Breast epithelium (tissue), 3 donors: ENCODE measurements around the gene SLC2A4.

Experiments used
- POLR2A ChIP-seq: fragments of 450-650 bp; IDR thresholded peaks from one replicate; pipeline ENCODE4 v1.6.1; 2016; ENCODE audit warnings: antibody characterized with exemption, mild to moderate bottlenecking, moderate library complexity
- POLR2AphosphoS5 ChIP-seq, 3 donors: sonication (generic); formaldehyde crosslinking; IDR thresholded peaks; one replicate each; pipeline ENCODE4 v1.6.1; 2017; ENCODE audit warnings: antibody characterized with exemption in 3 of 3
- TF ChIP-seq, protein P1 (sequence below), 3 donors: fragments of 450-650 bp; IDR thresholded peaks; one replicate each; pipeline ENCODE4 v1.5.1; 2016 to 2017; ENCODE audit warnings: antibody characterized with exemption in 3 of 3, mild to moderate bottlenecking in 3 of 3, moderate library complexity in 3 of 3

GRCh38 chr17:7323731-7324437 lies 42.4 kb downstream of the SLC2A4 start:
- TF ChIP-seq, protein P1, sequence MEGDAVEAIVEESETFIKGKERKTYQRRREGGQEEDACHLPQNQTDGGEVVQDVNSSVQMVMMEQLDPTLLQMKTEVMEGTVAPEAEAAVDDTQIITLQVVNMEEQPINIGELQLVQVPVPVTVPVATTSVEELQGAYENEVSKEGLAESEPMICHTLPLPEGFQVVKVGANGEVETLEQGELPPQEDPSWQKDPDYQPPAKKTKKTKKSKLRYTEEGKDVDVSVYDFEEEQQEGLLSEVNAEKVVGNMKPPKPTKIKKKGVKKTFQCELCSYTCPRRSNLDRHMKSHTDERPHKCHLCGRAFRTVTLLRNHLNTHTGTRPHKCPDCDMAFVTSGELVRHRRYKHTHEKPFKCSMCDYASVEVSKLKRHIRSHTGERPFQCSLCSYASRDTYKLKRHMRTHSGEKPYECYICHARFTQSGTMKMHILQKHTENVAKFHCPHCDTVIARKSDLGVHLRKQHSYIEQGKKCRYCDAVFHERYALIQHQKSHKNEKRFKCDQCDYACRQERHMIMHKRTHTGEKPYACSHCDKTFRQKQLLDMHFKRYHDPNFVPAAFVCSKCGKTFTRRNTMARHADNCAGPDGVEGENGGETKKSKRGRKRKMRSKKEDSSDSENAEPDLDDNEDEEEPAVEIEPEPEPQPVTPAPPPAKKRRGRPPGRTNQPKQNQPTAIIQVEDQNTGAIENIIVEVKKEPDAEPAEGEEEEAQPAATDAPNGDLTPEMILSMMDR (IDR thresholded peaks at IDR 0.05): peak; percentile 39 to 76 (median 62)
- TF ChIP-seq POLR2A (no peak), POLR2AphosphoS5 (IDR thresholded peaks at IDR 0.05) (no peak)
